Activated T-helper 17 cell treated with anti-CD3 and anti-CD28 coated beads, Interleukin-2, amount 50 U/mL, for 72 hours (primary cell): ENCODE results near the gene USP17L20. TPM values are rescaled to one million over a fixed set of nuclear protein-coding genes. Genes with fewer than 3 reads are reported as not detected.
"Not testable (repeated sequence)": the region's sequence is repeated elsewhere in the genome, so short reads cannot be mapped to it uniquely, and the experiment has no call there.

Experiments used
- ATAC-seq: fragments of 150-1000 bp; cut with Tn5 transposase; replicated peaks from 2 replicates; pipeline ENCODE4 v1.10.0; 2021; ENCODE audit warnings: mild to moderate bottlenecking, moderate library complexity
- H3K27ac Mint-ChIP-seq: one replicate; pipeline ENCODE4 v1.8.0; 2022; ENCODE audit warnings: mixed read lengths
- H3K27me3 Mint-ChIP-seq: one replicate; pipeline ENCODE4 v1.8.0; 2022; ENCODE audit warnings: mixed read lengths
- H3K36me3 Mint-ChIP-seq: one replicate; pipeline ENCODE4 v1.8.0; 2022; ENCODE audit warnings: low read depth, mild to moderate bottlenecking, mixed read lengths
- H3K4me1 Mint-ChIP-seq: one replicate; pipeline ENCODE4 v1.8.0; 2022; ENCODE audit warnings: mixed read lengths
- H3K4me3 Mint-ChIP-seq: one replicate; pipeline ENCODE4 v1.8.0; 2022; ENCODE audit warnings: mild to moderate bottlenecking, mixed read lengths
- H3K9me3 Mint-ChIP-seq: one replicate; pipeline ENCODE4 v1.8.0; 2022; ENCODE audit warnings: mixed read lengths
- total RNA-seq, 2 donors: library from RNA; stranded (reverse); gene quantifications; one replicate each; pipeline ENCODE4 v1.2.3, GENCODE V29; 2022

USP17L20 gene, protein sequence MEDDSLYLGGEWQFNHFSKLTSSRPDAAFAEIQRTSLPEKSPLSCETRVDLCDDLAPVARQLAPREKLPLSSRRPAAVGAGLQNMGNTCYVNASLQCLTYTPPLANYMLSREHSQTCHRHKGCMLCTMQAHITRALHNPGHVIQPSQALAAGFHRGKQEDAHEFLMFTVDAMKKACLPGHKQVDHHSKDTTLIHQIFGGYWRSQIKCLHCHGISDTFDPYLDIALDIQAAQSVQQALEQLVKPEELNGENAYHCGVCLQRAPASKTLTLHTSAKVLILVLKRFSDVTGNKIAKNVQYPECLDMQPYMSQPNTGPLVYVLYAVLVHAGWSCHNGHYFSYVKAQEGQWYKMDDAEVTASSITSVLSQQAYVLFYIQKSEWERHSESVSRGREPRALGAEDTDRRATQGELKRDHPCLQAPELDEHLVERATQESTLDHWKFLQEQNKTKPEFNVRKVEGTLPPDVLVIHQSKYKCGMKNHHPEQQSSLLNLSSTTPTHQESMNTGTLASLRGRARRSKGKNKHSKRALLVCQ
- not detected for total RNA-seq

DNA sequence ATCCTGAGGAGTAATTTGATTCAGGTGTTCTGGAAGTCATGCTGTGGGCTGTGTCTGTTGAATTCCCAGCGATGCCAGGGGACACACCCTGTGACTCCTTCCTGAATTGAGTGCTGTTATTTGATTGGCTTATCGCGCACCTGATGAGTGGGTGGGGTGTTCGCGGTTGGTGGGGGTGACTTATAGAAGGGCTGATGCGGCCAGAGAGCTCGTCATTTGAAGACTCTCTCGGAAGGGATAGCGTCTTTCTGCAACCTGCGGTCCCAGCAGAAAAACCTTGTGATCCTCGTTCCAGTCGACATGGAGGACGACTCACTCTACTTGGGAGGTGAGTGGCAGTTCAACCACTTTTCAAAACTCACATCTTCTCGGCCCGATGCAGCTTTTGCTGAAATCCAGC, at the start of gene USP17L20:
USP17L20 (plus strand) TSS at position 301 of the 400 bp plus-strand sequence; CDS start at position 301, 0 bp downstream.
- H3K27ac Mint-ChIP-seq, H3K36me3 Mint-ChIP-seq, H3K27me3 Mint-ChIP-seq, ATAC-seq, H3K4me1 Mint-ChIP-seq, H3K9me3 Mint-ChIP-seq, H3K4me3 Mint-ChIP-seq: not testable (repeated sequence)

- not testable (repeated sequence) for H3K27me3 Mint-ChIP-seq, H3K9me3 Mint-ChIP-seq, H3K36me3 Mint-ChIP-seq, ATAC-seq, H3K27ac Mint-ChIP-seq, H3K4me3 Mint-ChIP-seq, H3K4me1 Mint-ChIP-seq
These were observed 47.6 kb upstream of the USP17L20 start, which contains the start of gene USP17L10 for GRCh38 chr4:9210357-9210756. TSS of gene USP17L10 (plus strand) at chr4:9210657. CDS start at chr4:9210657, 0 bp downstream.

DNA sequence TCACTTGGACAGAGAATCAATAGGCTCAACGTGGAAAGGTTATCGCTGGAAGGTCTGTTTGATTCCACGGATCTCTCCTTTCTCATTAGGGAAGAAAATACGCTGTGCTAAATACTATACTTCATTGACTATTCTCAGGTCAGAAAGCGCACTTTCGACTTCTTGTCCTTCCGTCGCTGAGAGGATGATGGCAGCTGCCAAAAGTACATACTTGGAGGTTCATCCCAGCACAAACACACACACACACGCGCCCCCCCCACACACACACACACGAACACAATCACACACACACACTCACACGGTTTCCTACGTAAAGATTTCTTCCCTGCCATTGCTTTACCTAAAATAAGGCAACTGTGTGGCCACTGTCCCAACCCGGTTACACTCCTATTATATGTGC, 43.2 kb upstream of the USP17L20 start:
- H3K36me3 Mint-ChIP-seq, H3K27me3 Mint-ChIP-seq: not testable (repeated sequence)

DNA sequence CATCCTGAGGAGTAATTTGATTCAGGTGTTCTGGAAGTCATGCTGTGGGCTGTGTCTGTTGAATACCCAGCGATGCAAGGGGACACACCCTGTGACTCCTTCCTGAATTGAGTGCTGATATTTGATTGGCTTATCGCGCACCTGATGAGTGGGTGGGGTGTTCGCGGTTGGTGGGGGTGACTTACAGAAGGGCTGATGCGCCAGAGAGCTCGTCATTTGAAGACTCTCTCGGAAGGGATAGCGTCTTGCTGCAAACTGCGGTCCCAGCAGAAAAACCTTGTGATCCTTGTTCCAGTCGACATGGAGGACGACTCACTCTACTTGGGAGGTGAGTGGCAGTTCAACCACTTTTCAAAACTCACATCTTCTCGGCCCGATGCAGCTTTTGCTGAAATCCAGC, 42.8 kb upstream of the USP17L20 start, which contains the start of gene USP17L11:
USP17L11 (plus strand) TSS at position 301 of the 400 bp plus-strand sequence; CDS start at position 301, 0 bp downstream.
- not testable (repeated sequence) for H3K4me1 Mint-ChIP-seq, H3K27ac Mint-ChIP-seq, H3K36me3 Mint-ChIP-seq, ATAC-seq, H3K4me3 Mint-ChIP-seq, H3K27me3 Mint-ChIP-seq, H3K9me3 Mint-ChIP-seq

More for the DNA sequence above, 43.2 kb upstream of the USP17L20 start:
- H3K4me3 Mint-ChIP-seq, H3K27ac Mint-ChIP-seq, H3K4me1 Mint-ChIP-seq, ATAC-seq, H3K9me3 Mint-ChIP-seq: not testable (repeated sequence)

DNA sequence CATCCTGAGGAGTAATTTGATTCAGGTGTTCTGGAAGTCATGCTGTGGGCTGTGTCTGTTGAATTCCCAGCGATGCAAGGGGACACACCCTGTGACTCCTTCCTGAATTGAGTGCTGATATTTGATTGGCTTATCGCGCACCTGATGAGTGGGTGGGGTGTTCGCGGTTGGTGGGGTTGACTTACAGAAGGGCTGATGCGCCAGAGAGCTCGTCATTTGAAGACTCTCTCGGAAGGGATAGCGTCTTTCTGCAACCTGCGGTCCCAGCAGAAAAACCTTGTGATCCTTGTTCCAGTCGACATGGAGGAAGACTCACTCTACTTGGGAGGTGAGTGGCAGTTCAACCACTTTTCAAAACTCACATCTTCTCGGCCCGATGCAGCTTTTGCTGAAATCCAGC, 38.1 kb upstream of the USP17L20 start, which contains the start of gene USP17L12:
USP17L12 (plus strand) TSS at position 301 of the 400 bp plus-strand sequence; CDS start at position 301, 0 bp downstream.
- ATAC-seq, H3K36me3 Mint-ChIP-seq, H3K27ac Mint-ChIP-seq, H3K27me3 Mint-ChIP-seq, H3K9me3 Mint-ChIP-seq, H3K4me3 Mint-ChIP-seq, H3K4me1 Mint-ChIP-seq: not testable (repeated sequence)

DNA sequence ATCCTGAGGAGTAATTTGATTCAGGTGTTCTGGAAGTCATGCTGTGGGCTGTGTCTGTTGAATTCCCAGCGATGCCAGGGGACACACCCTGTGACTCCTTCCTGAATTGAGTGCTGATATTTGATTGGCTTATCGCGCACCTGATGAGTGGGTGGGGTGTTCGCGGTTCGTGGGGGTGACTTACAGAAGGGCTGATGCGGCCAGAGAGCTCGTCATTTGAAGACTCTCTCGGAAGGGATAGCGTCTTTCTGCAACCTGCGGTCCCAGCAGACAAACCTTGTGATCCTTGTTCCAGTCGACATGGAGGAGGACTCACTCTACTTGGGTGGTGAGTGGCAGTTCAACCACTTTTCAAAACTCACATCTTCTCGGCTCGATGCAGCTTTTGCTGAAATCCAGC, 33.3 kb upstream of the USP17L20 start, which contains the start of gene USP17L13:
USP17L13 (plus strand) TSS at position 301 of the 400 bp plus-strand sequence; CDS start at position 301, 0 bp downstream.
- not testable (repeated sequence) for H3K27ac Mint-ChIP-seq, H3K27me3 Mint-ChIP-seq, H3K36me3 Mint-ChIP-seq, H3K4me3 Mint-ChIP-seq, H3K4me1 Mint-ChIP-seq, ATAC-seq, H3K9me3 Mint-ChIP-seq

DNA sequence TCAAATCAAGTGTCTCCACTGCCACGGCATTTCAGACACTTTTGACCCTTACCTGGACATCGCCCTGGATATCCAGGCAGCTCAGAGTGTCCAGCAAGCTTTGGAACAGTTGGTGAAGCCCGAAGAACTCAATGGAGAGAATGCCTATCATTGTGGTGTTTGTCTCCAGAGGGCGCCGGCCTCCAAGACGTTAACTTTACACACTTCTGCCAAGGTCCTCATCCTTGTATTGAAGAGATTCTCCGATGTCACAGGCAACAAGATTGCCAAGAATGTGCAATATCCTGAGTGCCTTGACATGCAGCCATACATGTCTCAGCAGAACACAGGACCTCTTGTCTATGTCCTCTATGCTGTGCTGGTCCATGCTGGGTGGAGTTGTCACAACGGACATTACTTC, 27.7 kb upstream of the USP17L20 start:
- H3K36me3 Mint-ChIP-seq, H3K9me3 Mint-ChIP-seq, H3K27ac Mint-ChIP-seq: not testable (repeated sequence)

GRCh38 chr4:9234085-9234484, 23.8 kb upstream of the USP17L20 start, which contains the start of gene USP17L15:
TSS of gene USP17L15 (plus strand) at chr4:9234385. CDS start at chr4:9234385, 0 bp downstream.
- H3K27me3 Mint-ChIP-seq, H3K4me1 Mint-ChIP-seq, H3K9me3 Mint-ChIP-seq, H3K27ac Mint-ChIP-seq, ATAC-seq, H3K36me3 Mint-ChIP-seq, H3K4me3 Mint-ChIP-seq: not testable (repeated sequence)

More for the DNA sequence above, 27.7 kb upstream of the USP17L20 start:
- ATAC-seq, H3K27me3 Mint-ChIP-seq, H3K4me1 Mint-ChIP-seq, H3K4me3 Mint-ChIP-seq: not testable (repeated sequence)

- ATAC-seq, H3K27ac Mint-ChIP-seq, H3K9me3 Mint-ChIP-seq, H3K36me3 Mint-ChIP-seq, H3K4me1 Mint-ChIP-seq, H3K27me3 Mint-ChIP-seq, H3K4me3 Mint-ChIP-seq: not testable (repeated sequence)
These were observed 19.5 kb upstream of the USP17L20 start for GRCh38 chr4:9238461-9238860.

GRCh38 chr4:9243579-9243978, 14.3 kb upstream of the USP17L20 start, which contains the start of gene USP17L17:
TSS of gene USP17L17 (plus strand) at chr4:9243879. CDS start at chr4:9243879, 0 bp downstream.
- not testable (repeated sequence) for H3K27ac Mint-ChIP-seq, H3K4me3 Mint-ChIP-seq, H3K36me3 Mint-ChIP-seq, ATAC-seq, H3K27me3 Mint-ChIP-seq, H3K4me1 Mint-ChIP-seq, H3K9me3 Mint-ChIP-seq

DNA sequence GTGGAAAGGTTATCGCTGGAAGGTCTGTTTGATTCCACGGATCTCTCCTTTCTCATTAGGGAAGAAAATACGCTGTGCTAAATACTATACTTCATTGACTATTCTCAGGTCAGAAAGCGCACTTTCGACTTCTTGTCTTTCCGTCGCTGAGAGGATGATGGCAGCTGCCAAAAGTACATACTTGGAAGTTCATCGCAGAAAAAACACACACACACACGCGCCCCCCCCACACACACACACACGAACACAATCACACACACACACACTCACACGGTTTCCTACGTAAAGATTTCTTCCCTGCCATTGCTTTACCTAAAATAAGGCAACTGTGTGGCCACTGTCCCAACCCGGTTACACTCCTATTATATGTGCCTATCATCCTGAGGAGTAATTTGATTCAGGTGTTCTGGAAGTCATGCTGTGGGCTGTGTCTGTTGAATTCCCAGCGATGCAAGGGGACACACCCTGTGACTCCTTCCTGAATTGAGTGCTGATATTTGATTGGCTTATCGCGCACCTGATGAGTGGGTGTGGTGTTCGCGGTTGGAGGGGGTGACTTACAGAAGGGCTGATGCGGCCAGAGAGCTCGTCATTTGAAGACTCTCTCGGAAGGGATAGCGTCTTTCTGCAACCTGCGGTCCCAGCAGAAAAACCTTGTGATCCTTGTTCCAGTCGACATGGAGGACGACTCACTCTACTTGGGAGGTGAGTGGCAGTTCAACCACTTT, 9.8 kb upstream of the USP17L20 start, which contains the start of gene USP17L18:
USP17L18 (plus strand) TSS at position 678 of the 728 bp plus-strand sequence; CDS start at position 678, 0 bp downstream.
- not testable (repeated sequence) for H3K27ac Mint-ChIP-seq, H3K9me3 Mint-ChIP-seq, ATAC-seq, H3K36me3 Mint-ChIP-seq, H3K4me1 Mint-ChIP-seq, H3K27me3 Mint-ChIP-seq, H3K4me3 Mint-ChIP-seq

DNA sequence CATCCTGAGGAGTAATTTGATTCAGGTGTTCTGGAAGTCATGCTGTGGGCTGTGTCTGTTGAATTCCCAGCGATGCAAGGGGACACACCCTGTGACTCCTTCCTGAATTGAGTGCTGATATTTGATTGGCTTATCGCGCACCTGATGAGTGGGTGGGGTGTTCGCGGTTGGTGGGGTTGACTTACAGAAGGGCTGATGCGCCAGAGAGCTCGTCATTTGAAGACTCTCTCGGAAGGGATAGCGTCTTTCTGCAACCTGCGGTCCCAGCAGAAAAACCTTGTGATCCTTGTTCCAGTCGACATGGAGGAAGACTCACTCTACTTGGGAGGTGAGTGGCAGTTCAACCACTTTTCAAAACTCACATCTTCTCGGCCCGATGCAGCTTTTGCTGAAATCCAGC, 4.8 kb upstream of the USP17L20 start, which contains the start of gene USP17L19:
USP17L19 (plus strand) TSS at position 301 of the 400 bp plus-strand sequence; CDS start at position 301, 0 bp downstream.
- H3K9me3 Mint-ChIP-seq, H3K4me1 Mint-ChIP-seq, H3K27ac Mint-ChIP-seq, H3K4me3 Mint-ChIP-seq, ATAC-seq, H3K27me3 Mint-ChIP-seq, H3K36me3 Mint-ChIP-seq: not testable (repeated sequence)

DNA sequence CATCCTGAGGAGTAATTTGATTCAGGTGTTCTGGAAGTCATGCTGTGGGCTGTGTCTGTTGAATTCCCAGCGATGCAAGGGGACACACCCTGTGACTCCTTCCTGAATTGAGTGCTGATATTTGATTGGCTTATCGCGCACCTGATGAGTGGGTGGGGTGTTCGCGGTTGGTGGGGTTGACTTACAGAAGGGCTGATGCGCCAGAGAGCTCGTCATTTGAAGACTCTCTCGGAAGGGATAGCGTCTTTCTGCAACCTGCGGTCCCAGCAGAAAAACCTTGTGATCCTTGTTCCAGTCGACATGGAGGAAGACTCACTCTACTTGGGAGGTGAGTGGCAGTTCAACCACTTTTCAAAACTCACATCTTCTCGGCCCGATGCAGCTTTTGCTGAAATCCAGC, 4.6 kb downstream of the USP17L20 start, which contains the start of gene USP17L21:
USP17L21 (plus strand) TSS at position 301 of the 400 bp plus-strand sequence; CDS start at position 301, 0 bp downstream.
- not testable (repeated sequence) for ATAC-seq, H3K36me3 Mint-ChIP-seq, H3K27me3 Mint-ChIP-seq

DNA sequence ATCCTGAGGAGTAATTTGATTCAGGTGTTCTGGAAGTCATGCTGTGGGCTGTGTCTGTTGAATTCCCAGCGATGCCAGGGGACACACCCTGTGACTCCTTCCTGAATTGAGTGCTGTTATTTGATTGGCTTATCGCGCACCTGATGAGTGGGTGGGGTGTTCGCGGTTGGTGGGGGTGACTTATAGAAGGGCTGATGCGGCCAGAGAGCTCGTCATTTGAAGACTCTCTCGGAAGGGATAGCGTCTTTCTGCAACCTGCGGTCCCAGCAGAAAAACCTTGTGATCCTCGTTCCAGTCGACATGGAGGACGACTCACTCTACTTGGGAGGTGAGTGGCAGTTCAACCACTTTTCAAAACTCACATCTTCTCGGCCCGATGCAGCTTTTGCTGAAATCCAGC, 9.4 kb downstream of the USP17L20 start, which contains the start of gene USP17L22:
USP17L22 (plus strand) TSS at position 301 of the 400 bp plus-strand sequence; CDS start at position 301, 0 bp downstream.
- H3K36me3 Mint-ChIP-seq, H3K4me3 Mint-ChIP-seq, ATAC-seq: not testable (repeated sequence)

More for the DNA sequence above, 4.6 kb downstream of the USP17L20 start, which contains the start of gene USP17L21:
- not testable (repeated sequence) for H3K4me3 Mint-ChIP-seq, H3K27ac Mint-ChIP-seq, H3K4me1 Mint-ChIP-seq, H3K9me3 Mint-ChIP-seq

More for the DNA sequence above, 9.4 kb downstream of the USP17L20 start, which contains the start of gene USP17L22:
- not testable (repeated sequence) for H3K9me3 Mint-ChIP-seq, H3K27me3 Mint-ChIP-seq, H3K27ac Mint-ChIP-seq, H3K4me1 Mint-ChIP-seq
